CD4-positive, alpha-beta T cell (primary cell): ENCODE results near the gene EMX1. TPM values are rescaled to one million over a fixed set of nuclear protein-coding genes. Genes with fewer than 3 reads are reported as not detected.

Experiments used
- ATAC-seq: fragments of 200-7000 bp; cut with Tn5 transposase; one replicate; pipeline ENCODE4 v1.10.0; 2022; ENCODE audit warnings: mild to moderate bottlenecking; ENCODE audit not compliant: poor library complexity
- CTCF ChIA-PET: fragments of 350-600 bp; sonication (Branson Sonifier 250); formaldehyde crosslinking; loops from one replicate; lab custom pipeline; 2021; ENCODE audit warnings: antibody characterized with exemption, inconsistent platforms; lab: Charles Lee
- POLR2A ChIA-PET: fragments of 350-600 bp; sonication (Branson Sonifier 250); formaldehyde crosslinking; loops from one replicate; lab custom pipeline; 2021; ENCODE audit warnings: antibody characterized with exemption, inconsistent platforms; lab: Charles Lee
- DNase-seq, 14 experiments: peaks; one replicate each; pipeline ENCODE4 v3.0.0-alpha.2; 2013 to 2020; ENCODE audit warnings: mixed read lengths in 2 of 14
- H3K27ac ChIP-seq, 2 donors: one replicate each; pipeline versions ENCODE4 v1.5.1 to v1.7.0; 2013; ENCODE audit warnings: low read length in 2 of 2, low read depth in 1 of 2, mild to moderate bottlenecking in 1 of 2
- H3K27me3 ChIP-seq, 2 experiments: 1 replicate in 1 of 2; 2 replicates in 1 of 2; pipeline versions ENCODE4 v1.6.1 to v1.7.0; 2013; ENCODE audit warnings: low read length in 2 of 2, control low read depth in 1 of 2, mild to moderate bottlenecking in 1 of 2, moderate library complexity in 1 of 2; ENCODE audit not compliant: insufficient read depth in 2 of 2, control insufficient read depth in 1 of 2
- H3K36me3 ChIP-seq: one replicate; pipeline ENCODE4 v1.6.1; 2013; ENCODE audit warnings: low read length, control low read depth; ENCODE audit not compliant: insufficient read depth
- H3K4me1 ChIP-seq: one replicate; pipeline ENCODE4 v1.6.1; 2013; ENCODE audit warnings: low read length, control low read depth; ENCODE audit not compliant: insufficient read depth
- H3K4me3 ChIP-seq: one replicate; pipeline ENCODE4 v1.5.1; 2013; ENCODE audit warnings: mild to moderate bottlenecking, low read length, moderate library complexity
- H3K9me3 ChIP-seq, 2 experiments: 1 replicate in 1 of 2; 2 replicates in 1 of 2; pipeline versions ENCODE4 v1.6.1 to v1.7.0; 2013; ENCODE audit warnings: low read length in 2 of 2, mild to moderate bottlenecking in 2 of 2, control low read depth in 1 of 2, moderate library complexity in 1 of 2; ENCODE audit not compliant: control insufficient read depth in 1 of 2, insufficient read depth in 1 of 2
- H3K27ac Mint-ChIP-seq: one replicate; pipeline ENCODE4 v1.8.0; 2020; ENCODE audit warnings: mixed read lengths
- H3K27me3 Mint-ChIP-seq: one replicate; pipeline ENCODE4 v1.8.0; 2021; ENCODE audit warnings: mixed read lengths
- H3K36me3 Mint-ChIP-seq: one replicate; pipeline ENCODE4 v1.8.0; 2021; ENCODE audit warnings: low read depth, mixed read lengths
- H3K4me1 Mint-ChIP-seq: one replicate; pipeline ENCODE4 v1.8.0; 2021; ENCODE audit warnings: low read depth, mixed read lengths
- H3K4me3 Mint-ChIP-seq: one replicate; pipeline ENCODE4 v1.8.0; 2020; ENCODE audit warnings: mild to moderate bottlenecking, mixed read lengths
- H3K9me3 Mint-ChIP-seq: one replicate; pipeline ENCODE4 v1.8.0; 2020; ENCODE audit warnings: mixed read lengths
- intact Hi-C, 2 experiments: fragments of 100-400 bp; cut with DNase I in 1 of 2; cut with micrococcal nuclease in 1 of 2; formaldehyde crosslinking; loops; one replicate each; pipeline versions ENCODE4 v1.15.1 to v1.9.0; 2023 to 2025; cut with DNase I, micrococcal nuclease
- total RNA-seq, 174 experiments: library from RNA in 2 of 174; stranded (reverse) in 2 of 174; gene quantifications; one replicate each; pipeline ENCODE4 v1.2.3 and lab custom pipeline; 2021 to 2026
- TF ChIP-seq, protein P1 (sequence below): fragments of 200-600 bp; IDR thresholded peaks from one replicate; pipeline ENCODE4 v1.8.0; 2022; ENCODE audit warnings: antibody characterized with exemption, mild to moderate bottlenecking

Gene EMX1
- total RNA-seq, 2 experiments from 2014 or later: not detected

GRCh38 chr2:72937356-72937669, 20.0 kb downstream of the EMX1 start:
- Mint-ChIP-seq H3K4me1 (no peaks in the 10 kb centered on the region), H3K9me3 (no peaks in the 10 kb centered on the region), H3K4me3 (no peak overlapping the region), H3K36me3 (no peaks in the 10 kb centered on the region), H3K27me3 (peaks cover 14% of the 10 kb centered on the region), H3K27ac (no peak overlapping the region)
- POLR2A ChIA-PET: no interaction called here
- H3K4me1 ChIP-seq: no peaks in the 10 kb centered on the region
- intact Hi-C loops: no loop called here
- no peaks in the 10 kb centered on the region for H3K36me3 ChIP-seq
- CTCF ChIA-PET: no interaction called here
- H3K9me3 ChIP-seq: no peaks in the 10 kb centered on the region
- no peak overlapping the region for H3K4me3 ChIP-seq
- no peak for ATAC-seq
- no peaks in the 10 kb centered on the region for H3K27me3 ChIP-seq
- no peak for DNase-seq
- no peak overlapping the region for H3K27ac ChIP-seq
- TF ChIP-seq, protein P1, sequence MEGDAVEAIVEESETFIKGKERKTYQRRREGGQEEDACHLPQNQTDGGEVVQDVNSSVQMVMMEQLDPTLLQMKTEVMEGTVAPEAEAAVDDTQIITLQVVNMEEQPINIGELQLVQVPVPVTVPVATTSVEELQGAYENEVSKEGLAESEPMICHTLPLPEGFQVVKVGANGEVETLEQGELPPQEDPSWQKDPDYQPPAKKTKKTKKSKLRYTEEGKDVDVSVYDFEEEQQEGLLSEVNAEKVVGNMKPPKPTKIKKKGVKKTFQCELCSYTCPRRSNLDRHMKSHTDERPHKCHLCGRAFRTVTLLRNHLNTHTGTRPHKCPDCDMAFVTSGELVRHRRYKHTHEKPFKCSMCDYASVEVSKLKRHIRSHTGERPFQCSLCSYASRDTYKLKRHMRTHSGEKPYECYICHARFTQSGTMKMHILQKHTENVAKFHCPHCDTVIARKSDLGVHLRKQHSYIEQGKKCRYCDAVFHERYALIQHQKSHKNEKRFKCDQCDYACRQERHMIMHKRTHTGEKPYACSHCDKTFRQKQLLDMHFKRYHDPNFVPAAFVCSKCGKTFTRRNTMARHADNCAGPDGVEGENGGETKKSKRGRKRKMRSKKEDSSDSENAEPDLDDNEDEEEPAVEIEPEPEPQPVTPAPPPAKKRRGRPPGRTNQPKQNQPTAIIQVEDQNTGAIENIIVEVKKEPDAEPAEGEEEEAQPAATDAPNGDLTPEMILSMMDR: no peak

DNA sequence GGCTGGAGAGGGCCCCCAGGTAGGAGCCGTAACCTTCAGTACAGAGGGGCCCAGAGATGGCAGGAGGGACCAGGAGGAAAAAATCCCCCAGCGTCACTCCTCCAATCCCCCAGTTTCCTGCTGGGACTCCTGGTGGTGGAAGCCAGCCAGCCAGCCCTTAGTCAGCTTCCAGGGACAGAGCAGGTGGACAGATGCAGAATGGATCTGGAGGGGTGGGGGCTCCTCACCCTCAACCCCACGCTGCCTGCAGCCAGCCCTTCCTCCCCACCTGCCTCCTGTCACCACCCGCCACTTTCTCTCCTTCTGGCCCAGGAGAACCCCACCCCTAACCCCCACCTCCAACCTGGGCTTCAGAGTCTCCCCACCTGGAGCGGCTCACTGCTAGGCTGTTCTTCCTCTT, 21.1 kb downstream of the EMX1 start:
- no peaks in the 10 kb centered on the region for H3K36me3 Mint-ChIP-seq
- H3K27me3 Mint-ChIP-seq: peaks cover 14% of the 10 kb centered on the region
- no peaks in the 10 kb centered on the region for H3K27me3 ChIP-seq
- ChIA-PET CTCF (no interaction called here), POLR2A (no interaction called here)
- no peak overlapping the region for H3K27ac ChIP-seq
- H3K4me3 ChIP-seq: no peak overlapping the region
- H3K9me3 Mint-ChIP-seq: no peaks in the 10 kb centered on the region
- H3K4me1 Mint-ChIP-seq: no peaks in the 10 kb centered on the region
- no peak overlapping the region for H3K27ac Mint-ChIP-seq
- H3K9me3 ChIP-seq: no peaks in the 10 kb centered on the region
- intact Hi-C loops: no loop called here
- no peak overlapping the region for H3K4me3 Mint-ChIP-seq
- ATAC-seq: no peak
- H3K4me1 ChIP-seq: no peaks in the 10 kb centered on the region
- TF ChIP-seq, protein P1: no peak
- no peaks in the 10 kb centered on the region for H3K36me3 ChIP-seq
- no peak for DNase-seq

- POLR2A ChIA-PET: no interaction called here
- intact Hi-C loops: no loop called here
- ATAC-seq: no peak
Observed at GRCh38 chr2:72940361-72940760, 23.0 kb downstream of the EMX1 start.

More at GRCh38 chr2:72940361-72940760, 23.0 kb downstream of the EMX1 start:
- Histone ChIP-seq H3K9me3 (no peaks in the 10 kb centered on the region), H3K4me3 (no peak overlapping the region), H3K4me1 (no peaks in the 10 kb centered on the region), H3K36me3 (no peaks in the 10 kb centered on the region), H3K27ac (no peak overlapping the region), H3K27me3 (no peaks in the 10 kb centered on the region)
- Mint-ChIP-seq H3K36me3 (no peaks in the 10 kb centered on the region), H3K9me3 (no peaks in the 10 kb centered on the region), H3K27ac (no peak overlapping the region), H3K4me3 (no peak overlapping the region), H3K4me1 (no peaks in the 10 kb centered on the region), H3K27me3 (peaks cover 8% of the 10 kb centered on the region)
- TF ChIP-seq, protein P1: no peak
- DNase-seq: no peak
- CTCF ChIA-PET: no interaction called here
